Measurements from ENCODE around the gene REEP5. TPM values are rescaled to one million over a fixed set of nuclear protein-coding genes. Genes with fewer than 3 reads are reported as not detected.

REEP5 gene
- total and polyA plus RNA-seq, 12 donors, result 90.2 to 169 (median 132) TPM

GRCh38 chr5:112914584-112914983 is 7.4 kb downstream of the REEP5 start:
- peaks cover 12 to 85% (median 73%) of the 10 kb centered on the region in 9 donors for H3K4me1 ChIP-seq
- H3K27ac ChIP-seq, result peak overlapping the region in 6 of 10 donors; percentile 9 to 66 (median 40)
- no peak for TF ChIP-seq CTCF (IDR thresholded peaks at IDR 0.05)
- intact Hi-C loops (cut with DNase I), result no loop called here
- ATAC-seq, result peak in 7 of 8 donors; percentile 52 to 85 (median 71)
- no peaks in the 10 kb centered on the region for H3K9me3 ChIP-seq
- peaks cover 0 to 92% (median 8%) of the 10 kb centered on the region in 9 donors for H3K36me3 ChIP-seq
- 31 to 49% methylated on average over 4 of the region's 4 CpGs for WGBS, 2 donors
- H3K4me3 ChIP-seq, result peak overlapping the region in 1 of 10 donors; percentile 3
- H3K27me3 ChIP-seq, result no peaks in the 10 kb centered on the region
- DNase-seq, result no peak

GRCh38 chr5:112910529-112910928 is 11.5 kb downstream of the REEP5 start:
- no peak for TF ChIP-seq CTCF (IDR thresholded peaks at IDR 0.05)
- WGBS, 2 donors, result 77 to 93% methylated on average over 1 of the region's 1 CpG
- no peaks in the 10 kb centered on the region for H3K9me3 ChIP-seq
- no peaks in the 10 kb centered on the region for H3K27me3 ChIP-seq
- no peak overlapping the region for H3K4me3 ChIP-seq
- peaks cover 0 to 92% (median 11%) of the 10 kb centered on the region in 9 donors for H3K36me3 ChIP-seq
- intact Hi-C loops (cut with DNase I), result no loop called here
- no peak for DNase-seq
- peaks cover 6 to 74% (median 52%) of the 10 kb centered on the region in 9 donors for H3K4me1 ChIP-seq
- ATAC-seq, result no peak
- H3K27ac ChIP-seq, result no peak overlapping the region

- DNase-seq (no peak), ATAC-seq (no peak)
- Histone ChIP-seq H3K4me1 (peaks cover 0 to 63% (median 38%) of the 10 kb centered on the region in 9 donors), H3K36me3 (peaks cover 0 to 79% (median 11%) of the 10 kb centered on the region in 9 donors), H3K27me3 (no peaks in the 10 kb centered on the region), H3K27ac (no peak overlapping the region), H3K9me3 (no peaks in the 10 kb centered on the region), H3K4me3 (no peak overlapping the region)
- no peak for TF ChIP-seq CTCF (IDR thresholded peaks at IDR 0.05)
- intact Hi-C loops (cut with DNase I), result no loop called here
These were observed 13.2 kb downstream of the REEP5 start for GRCh38 chr5:112908854-112909253.

GRCh38 chr5:112907166-112907631 is 14.8 kb downstream of the REEP5 start:
- ATAC-seq (peak; percentile 16 to 77 (median 68)), DNase-seq (no peak)
- intact Hi-C loops (cut with DNase I), result no loop called here
- Histone ChIP-seq H3K27me3 (no peaks in the 10 kb centered on the region), H3K4me1 (peaks cover 0 to 55% (median 27%) of the 10 kb centered on the region in 9 donors), H3K4me3 (no peak overlapping the region), H3K36me3 (peaks cover 0 to 80% (median 11%) of the 10 kb centered on the region in 9 donors), H3K27ac (peak overlapping the region in 2 of 10 donors; percentile 42), H3K9me3 (no peaks in the 10 kb centered on the region)
- WGBS, 2 donors, result 57 to 67% methylated on average over 4 of the region's 4 CpGs
- TF ChIP-seq CTCF (IDR thresholded peaks at IDR 0.05), result no peak

Measured in heart right ventricle (tissue), 16 donors.